Muscle of back (tissue), 11 donors: Measurements from ENCODE around the gene PTPRN2. TPM values are rescaled to one million over a fixed set of nuclear protein-coding genes. Genes with fewer than 3 reads are reported as not detected.

Source experiments
- DNase-seq, 3 donors: peaks; one replicate each; pipeline versions ENCODE4 v3.0.0 to v3.0.0-alpha.2; 2013
- polyA plus RNA-seq, 10 donors: library from polyadenylated mRNA; unstranded; fragments of 120-200 nt; gene quantifications; one replicate each; pipeline ENCODE4 v1.2.1, GENCODE V29; 2013; ENCODE audit not compliant: insufficient read length in 10 of 10

The PTPRN2 gene
- polyA plus RNA-seq, 10 donors, result 1.8 to 3.1 (median 2.1) TPM

GRCh38 chr7:157872447-157872846 is 715.2 kb downstream of the PTPRN2 start:
- DNase-seq, result no peak

GRCh38 chr7:157871681-157872080 is 715.9 kb downstream of the PTPRN2 start:
- no peak for DNase-seq

- DNase-seq, result no peak
These were observed 716.9 kb downstream of the PTPRN2 start for GRCh38 chr7:157870644-157871290.

- DNase-seq, result no peak
These were observed 717.8 kb downstream of the PTPRN2 start for GRCh38 chr7:157869793-157870192.

- no peak for DNase-seq
These were observed 719.8 kb downstream of the PTPRN2 start for GRCh38 chr7:157867685-157868305.

GRCh38 chr7:157866336-157866924 is 721.2 kb downstream of the PTPRN2 start:
- no peak for DNase-seq

GRCh38 chr7:157865351-157866165 is 722.1 kb downstream of the PTPRN2 start:
- no peak for DNase-seq

GRCh38 chr7:157864911-157865310 is 722.7 kb downstream of the PTPRN2 start:
- no peak for DNase-seq

- no peak for DNase-seq
These were observed 723.5 kb downstream of the PTPRN2 start for GRCh38 chr7:157863906-157864810.

- no peak for DNase-seq
These were observed 724.4 kb downstream of the PTPRN2 start for GRCh38 chr7:157863176-157863575.

GRCh38 chr7:157862731-157863130 is 724.9 kb downstream of the PTPRN2 start:
- no peak for DNase-seq

- no peak for DNase-seq
These were observed 726.1 kb downstream of the PTPRN2 start for GRCh38 chr7:157861551-157861950.

- DNase-seq, result no peak
These were observed 726.6 kb downstream of the PTPRN2 start for GRCh38 chr7:157861031-157861491.

GRCh38 chr7:157860406-157860805 is 727.2 kb downstream of the PTPRN2 start:
- DNase-seq, result no peak

- DNase-seq, result no peak
These were observed 727.7 kb downstream of the PTPRN2 start for GRCh38 chr7:157859915-157860314.

GRCh38 chr7:157857578-157858075 is 730.0 kb downstream of the PTPRN2 start:
- DNase-seq, result no peak

- DNase-seq, result no peak
These were observed 730.6 kb downstream of the PTPRN2 start for GRCh38 chr7:157856873-157857577.

GRCh38 chr7:157855452-157856213 is 732.0 kb downstream of the PTPRN2 start:
- DNase-seq, result no peak

GRCh38 chr7:157855016-157855415 is 732.6 kb downstream of the PTPRN2 start:
- no peak for DNase-seq
